HG02642 (cell line): ENCODE results near the gene MOSPD2.

Experiments used
- ATAC-seq: cut with Tn5 transposase; IDR thresholded peaks from one replicate; pipeline ENCODE4 v1.9.1; 2021; ENCODE audit warnings: mild to moderate bottlenecking; ENCODE audit not compliant: unreplicated experiment, poor library complexity

The MOSPD2 gene

GRCh38 chrX:14963447-14964236 lies 90.4 kb downstream of the MOSPD2 start:
- no peak for ATAC-seq

- no peak for ATAC-seq
Measured at GRCh38 chrX:14964500-14964899, 91.3 kb downstream of the MOSPD2 start.
